Activated CD8-positive, alpha-beta memory T cell treated with anti-CD3 and anti-CD28 coated beads, Interleukin-2, amount 50 U/mL, for 24 hours (primary cell): ENCODE data around the gene IFI27L1.

ENCODE experiments used
- DNase-seq: peaks from one replicate; pipeline ENCODE4 v3.0.0-alpha.2; 2020; ENCODE audit errors: extremely low read depth

The IFI27L1 gene

GRCh38 chr14:94080621-94081385 is at the start of gene IFI27L1, which contains the start of gene DDX24:
Gene IFI27L1, plus strand, starts transcription at chr14:94081310. Its CDS starts 15,628 bp downstream, at chr14:94096938.
Gene DDX24, minus strand, starts transcription at chr14:94081202. Its CDS starts 1,460 bp downstream, at chr14:94079742.
- peak; percentile 93 for DNase-seq

GRCh38 chr14:94031883-94032279 is 49.2 kb upstream of the IFI27L1 start:
- no peak for DNase-seq

- no peak for DNase-seq
Observed at GRCh38 chr14:94034886-94035285, 46.2 kb upstream of the IFI27L1 start.

- peak; percentile 58 for DNase-seq
Observed at GRCh38 chr14:94036313-94037167, 44.6 kb upstream of the IFI27L1 start.

GRCh38 chr14:94037954-94038353 is 43.2 kb upstream of the IFI27L1 start:
- no peak for DNase-seq

- DNase-seq = no peak
Observed at GRCh38 chr14:94038510-94038909, 42.6 kb upstream of the IFI27L1 start.

GRCh38 chr14:94038921-94039629 is 42.0 kb upstream of the IFI27L1 start:
- DNase-seq = no peak

- no peak for DNase-seq
Observed at GRCh38 chr14:94040247-94040646, 40.9 kb upstream of the IFI27L1 start.

- no peak for DNase-seq
Observed at GRCh38 chr14:94040796-94041195, 40.3 kb upstream of the IFI27L1 start.

GRCh38 chr14:94041551-94042346 is 39.4 kb upstream of the IFI27L1 start:
- DNase-seq = no peak

GRCh38 chr14:94042433-94043091 is 38.5 kb upstream of the IFI27L1 start:
- DNase-seq = no peak

- no peak for DNase-seq
Observed at GRCh38 chr14:94043111-94043755, 37.9 kb upstream of the IFI27L1 start.

GRCh38 chr14:94043756-94044475 is 37.2 kb upstream of the IFI27L1 start:
- DNase-seq = no peak

GRCh38 chr14:94044476-94045091 is 36.5 kb upstream of the IFI27L1 start:
- DNase-seq = no peak

- no peak for DNase-seq
Observed at GRCh38 chr14:94045101-94045500, 36.0 kb upstream of the IFI27L1 start.

GRCh38 chr14:94045563-94046345 is 35.4 kb upstream of the IFI27L1 start:
- DNase-seq = no peak

GRCh38 chr14:94046696-94047250 is 34.3 kb upstream of the IFI27L1 start:
- no peak for DNase-seq

GRCh38 chr14:94047581-94047980 is 33.5 kb upstream of the IFI27L1 start:
- DNase-seq = no peak
